Fibroblast of upper back skin (primary cell): Measurements from ENCODE around the gene TSEN2.
"Not testable (repeated sequence)": the region's sequence is repeated elsewhere in the genome, so short reads cannot be mapped to it uniquely, and the experiment has no call there.

Experiments
- DNase-seq: peaks from one replicate; pipeline ENCODE4 v3.0.0-alpha.2; 2013

TSEN2 gene

GRCh38 chr3:12472796-12473195 lies 11.5 kb upstream of the TSEN2 start:
- no peak for DNase-seq

GRCh38 chr3:12473511-12473910 lies 10.8 kb upstream of the TSEN2 start:
- DNase-seq, result peak; percentile 67

GRCh38 chr3:12476238-12476897 lies 7.9 kb upstream of the TSEN2 start:
- DNase-seq, result peak; percentile 66

- no peak for DNase-seq
Measured at GRCh38 chr3:12477256-12477655, 7.0 kb upstream of the TSEN2 start.

GRCh38 chr3:12478326-12478725 lies 6.0 kb upstream of the TSEN2 start:
- no peak for DNase-seq

GRCh38 chr3:12479198-12479597 lies 5.1 kb upstream of the TSEN2 start:
- DNase-seq, result not testable (repeated sequence)

- DNase-seq, result peak; percentile 40
Measured at GRCh38 chr3:12479919-12480427, 4.3 kb upstream of the TSEN2 start.

- DNase-seq, result peak; percentile 32
Measured at GRCh38 chr3:12483410-12483809, 870 bp upstream of the TSEN2 start.

GRCh38 chr3:12483872-12484197 lies 445 bp upstream of the TSEN2 start:
- DNase-seq, result no peak

GRCh38 chr3:12484983-12485327 lies 675 bp downstream of the TSEN2 start:
- no peak for DNase-seq

GRCh38 chr3:12486001-12486400 lies 1.7 kb downstream of the TSEN2 start:
- DNase-seq, result no peak

GRCh38 chr3:12486916-12487315 lies 2.6 kb downstream of the TSEN2 start:
- no peak for DNase-seq

GRCh38 chr3:12487336-12487735 lies 3.1 kb downstream of the TSEN2 start:
- no peak for DNase-seq

- no peak for DNase-seq
Measured at GRCh38 chr3:12487786-12488185, 3.5 kb downstream of the TSEN2 start.

- DNase-seq, result no peak
Measured at GRCh38 chr3:12489368-12489767, 5.1 kb downstream of the TSEN2 start.

GRCh38 chr3:12489832-12490231 lies 5.6 kb downstream of the TSEN2 start:
- DNase-seq, result peak; percentile 92

- DNase-seq, result peak; percentile 43
Measured at GRCh38 chr3:12490547-12490946, 6.3 kb downstream of the TSEN2 start.

- DNase-seq, result no peak
Measured at GRCh38 chr3:12495749-12496452, 11.6 kb downstream of the TSEN2 start.

- DNase-seq, result no peak
Measured at GRCh38 chr3:12496453-12496761, 12.1 kb downstream of the TSEN2 start.

GRCh38 chr3:12499474-12499873 lies 15.2 kb downstream of the TSEN2 start:
- DNase-seq, result no peak

- DNase-seq, result no peak
Measured at GRCh38 chr3:12501360-12502020, 17.2 kb downstream of the TSEN2 start.

GRCh38 chr3:12503126-12503957 lies 19.1 kb downstream of the TSEN2 start:
- no peak for DNase-seq

- DNase-seq, result no peak
Measured at GRCh38 chr3:12506201-12506709, 22.0 kb downstream of the TSEN2 start.
